NT2/D1 (cell line): ENCODE measurements around the gene RCVRN.

Experiments used
- DNase-seq: peaks from one replicate; pipeline ENCODE4 v3.0.0-alpha.2; 2011; ENCODE audit warnings: low read depth, low spot score
- H3K27me3 ChIP-seq: 2 replicates; pipeline ENCODE4 v1.6.0; 2011; ENCODE audit warnings: mild to moderate bottlenecking; ENCODE audit not compliant: insufficient read length, insufficient read depth
- H3K36me3 ChIP-seq: 2 replicates; pipeline ENCODE4 v1.6.1; 2011; ENCODE audit warnings: mild to moderate bottlenecking, low read length, mixed read lengths; ENCODE audit not compliant: insufficient read depth, insufficient read length
- H3K4me1 ChIP-seq: 2 replicates; pipeline ENCODE4 v1.5.1; 2011; ENCODE audit not compliant: insufficient read depth, insufficient read length
- H3K4me3 ChIP-seq: 2 replicates; pipeline ENCODE4 v1.5.1; 2011; ENCODE audit warnings: low read depth; ENCODE audit not compliant: insufficient read length
- H3K9ac ChIP-seq: 2 replicates; pipeline ENCODE4 v1.6.0; 2011; ENCODE audit warnings: low read depth; ENCODE audit not compliant: insufficient read length
- H3K9me3 ChIP-seq: 2 replicates; pipeline ENCODE4 v1.5.1; 2011; ENCODE audit warnings: mild to moderate bottlenecking, low read length; ENCODE audit not compliant: insufficient read depth
- SUZ12 ChIP-seq: IDR thresholded peaks from 2 replicates; pipeline ENCODE4 v1.6.1; 2011; ENCODE audit not compliant: insufficient read length, insufficient read depth; ENCODE audit errors: extremely low read depth
- YY1 ChIP-seq: IDR thresholded peaks from 2 replicates; pipeline ENCODE4 v1.6.1; 2011; ENCODE audit not compliant: insufficient read length, insufficient read depth
- ZNF274 ChIP-seq: IDR thresholded peaks from 2 replicates; pipeline ENCODE4 v1.6.1; 2011; ENCODE audit warnings: mild to moderate bottlenecking, low read depth, low read length

RCVRN gene

GRCh38 chr17:9878786-9879525 lies 26.1 kb downstream of the RCVRN start:
- H3K9me3 ChIP-seq, result peaks cover 22% of the 10 kb centered on the region
- no peaks in the 10 kb centered on the region for H3K36me3 ChIP-seq
- H3K9ac ChIP-seq, result no peak overlapping the region
- no peak for DNase-seq
- TF ChIP-seq YY1 (no peak), ZNF274 (no peak)
- H3K4me3 ChIP-seq, result no peak overlapping the region
- H3K27me3 ChIP-seq, result no peaks in the 10 kb centered on the region
- H3K4me1 ChIP-seq, result no peaks in the 10 kb centered on the region

DNA sequence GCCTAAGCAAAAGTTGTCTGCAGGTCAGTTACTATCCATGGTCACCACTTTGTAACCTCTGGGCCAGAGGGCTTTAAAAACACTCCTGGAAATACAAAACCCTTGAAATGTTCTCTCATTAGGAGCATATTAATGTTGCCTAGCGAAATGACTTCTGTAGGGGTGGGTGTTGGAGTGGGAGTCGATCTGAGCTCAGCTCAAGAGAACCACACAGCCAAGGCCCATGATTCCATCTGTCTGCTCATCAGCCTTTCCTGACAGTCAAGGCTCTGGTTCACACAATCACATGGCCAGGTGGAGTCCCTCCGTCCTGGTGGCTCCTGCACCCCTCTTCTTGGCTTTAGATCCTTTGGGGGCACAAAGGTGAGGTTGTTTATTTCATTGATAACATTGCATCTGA lies 26.7 kb downstream of the RCVRN start:
- H3K27me3 ChIP-seq, result no peaks in the 10 kb centered on the region
- no peak for TF ChIP-seq YY1
- no peak for TF ChIP-seq ZNF274
- TF ChIP-seq SUZ12, result no peak
- no peaks in the 10 kb centered on the region for H3K4me1 ChIP-seq
- peaks cover 16% of the 10 kb centered on the region for H3K9me3 ChIP-seq
- no peak for DNase-seq
- H3K36me3 ChIP-seq, result no peaks in the 10 kb centered on the region
- H3K4me3 ChIP-seq, result no peak overlapping the region
- no peak overlapping the region for H3K9ac ChIP-seq

DNA sequence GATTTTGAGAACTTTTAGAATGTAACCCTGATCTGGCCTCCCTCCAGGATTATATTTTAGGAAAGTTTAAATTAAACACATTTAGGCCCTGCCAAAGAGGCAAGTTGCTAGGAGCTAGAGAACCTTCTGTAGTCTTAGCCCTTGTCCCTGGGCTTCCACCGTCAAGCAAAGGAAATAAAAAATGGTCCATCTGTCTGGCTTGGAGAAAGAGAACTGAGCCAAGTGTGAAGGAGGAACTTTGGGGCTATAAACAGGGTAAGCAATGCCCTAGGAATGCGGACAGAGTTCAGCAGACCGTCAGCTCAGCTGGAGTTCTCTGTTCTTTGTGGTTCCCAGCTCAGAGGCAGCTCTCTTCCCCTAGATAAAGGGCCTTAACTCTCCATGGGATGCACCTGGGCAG lies 29.6 kb downstream of the RCVRN start:
- Histone ChIP-seq H3K36me3 (no peaks in the 10 kb centered on the region), H3K27me3 (no peaks in the 10 kb centered on the region), H3K9ac (no peak overlapping the region), H3K4me3 (no peak overlapping the region), H3K9me3 (no peaks in the 10 kb centered on the region), H3K4me1 (no peaks in the 10 kb centered on the region)
- no peak for TF ChIP-seq ZNF274
- no peak for TF ChIP-seq YY1
- TF ChIP-seq SUZ12, result no peak
- peak; percentile 27 for DNase-seq

DNA sequence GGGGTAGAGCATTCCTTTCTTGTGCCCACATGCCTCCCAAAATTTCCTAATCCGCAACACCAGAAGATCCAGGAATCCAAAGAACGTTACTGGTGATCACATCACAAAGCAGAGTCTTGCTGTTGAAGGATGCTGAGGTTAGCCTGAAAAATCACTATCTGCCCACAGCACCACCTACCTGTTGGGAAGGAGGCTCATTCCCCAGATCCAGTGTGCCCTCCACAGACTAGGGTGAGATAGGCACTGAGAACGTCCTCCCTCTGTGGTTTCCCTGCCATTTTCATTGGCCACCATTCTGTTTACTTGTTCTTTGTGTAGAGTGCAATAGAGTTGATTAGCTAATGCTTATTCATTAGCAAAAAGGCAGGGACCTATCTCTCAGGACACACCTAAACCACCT lies 30.3 kb downstream of the RCVRN start:
- Histone ChIP-seq H3K4me3 (no peak overlapping the region), H3K27me3 (no peaks in the 10 kb centered on the region), H3K4me1 (no peaks in the 10 kb centered on the region), H3K9me3 (no peaks in the 10 kb centered on the region), H3K9ac (no peak overlapping the region), H3K36me3 (no peaks in the 10 kb centered on the region)
- no peak for DNase-seq
- TF ChIP-seq ZNF274 (no peak), SUZ12 (no peak), YY1 (no peak)

DNA sequence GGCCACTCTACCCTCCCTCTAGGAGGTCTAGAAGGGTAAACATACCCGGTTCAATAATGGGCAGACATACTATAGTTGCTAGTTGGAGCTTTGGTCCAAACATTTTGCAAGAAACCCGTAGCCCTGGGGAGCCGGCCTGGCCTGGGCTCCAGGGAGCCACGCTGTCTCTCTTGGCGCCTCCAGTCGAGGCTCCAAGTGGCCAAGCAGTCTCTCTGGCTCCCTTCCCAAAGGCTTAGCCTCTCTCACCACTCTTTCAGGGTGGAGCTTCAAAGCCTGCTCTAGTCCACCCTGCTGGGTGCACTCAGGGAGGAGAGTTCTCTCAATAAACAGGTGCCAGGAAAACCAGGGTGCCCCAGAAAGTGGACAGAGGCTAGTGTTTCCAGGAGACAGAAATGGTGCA lies 32.2 kb downstream of the RCVRN start:
- no peak for DNase-seq
- Histone ChIP-seq H3K36me3 (no peaks in the 10 kb centered on the region), H3K9me3 (no peaks in the 10 kb centered on the region), H3K4me1 (no peaks in the 10 kb centered on the region), H3K9ac (no peak overlapping the region), H3K4me3 (no peak overlapping the region), H3K27me3 (no peaks in the 10 kb centered on the region)
- TF ChIP-seq ZNF274 (no peak), YY1 (no peak), SUZ12 (no peak)

GRCh38 chr17:9868552-9868951 lies 36.5 kb downstream of the RCVRN start:
- TF ChIP-seq YY1 (no peak), SUZ12 (no peak), ZNF274 (no peak)
- Histone ChIP-seq H3K4me1 (no peaks in the 10 kb centered on the region), H3K27me3 (no peaks in the 10 kb centered on the region), H3K36me3 (no peaks in the 10 kb centered on the region), H3K4me3 (no peak overlapping the region), H3K9ac (no peak overlapping the region), H3K9me3 (no peaks in the 10 kb centered on the region)
- DNase-seq, result no peak

DNA sequence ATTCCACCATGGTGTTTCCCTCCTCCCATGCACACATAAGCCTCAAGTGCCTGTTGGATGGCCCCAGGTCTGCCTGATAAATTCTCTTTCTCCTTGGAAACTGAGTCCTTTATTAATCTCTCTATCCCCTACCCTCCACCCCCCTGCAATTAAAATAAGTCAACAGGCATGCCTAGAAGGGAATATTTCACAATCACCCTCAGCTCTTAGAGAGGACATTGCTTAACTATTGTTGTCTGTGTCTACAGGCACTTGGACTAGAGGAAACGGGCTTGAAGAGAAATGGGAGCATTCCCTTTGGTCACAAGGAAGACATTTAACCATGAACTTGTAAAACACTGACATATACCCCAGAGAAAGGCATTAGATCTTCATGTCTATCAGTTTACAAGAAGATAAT lies 39.5 kb downstream of the RCVRN start:
- TF ChIP-seq YY1 (no peak), SUZ12 (no peak), ZNF274 (no peak)
- DNase-seq, result no peak
- Histone ChIP-seq H3K9me3 (0 out of 2 replicates have a peak, but pooled peaks cover 5% of the 10 kb centered on the region), H3K36me3 (no peaks in the 10 kb centered on the region), H3K9ac (no peak overlapping the region), H3K27me3 (no peaks in the 10 kb centered on the region), H3K4me1 (no peaks in the 10 kb centered on the region), H3K4me3 (no peak overlapping the region)

DNA sequence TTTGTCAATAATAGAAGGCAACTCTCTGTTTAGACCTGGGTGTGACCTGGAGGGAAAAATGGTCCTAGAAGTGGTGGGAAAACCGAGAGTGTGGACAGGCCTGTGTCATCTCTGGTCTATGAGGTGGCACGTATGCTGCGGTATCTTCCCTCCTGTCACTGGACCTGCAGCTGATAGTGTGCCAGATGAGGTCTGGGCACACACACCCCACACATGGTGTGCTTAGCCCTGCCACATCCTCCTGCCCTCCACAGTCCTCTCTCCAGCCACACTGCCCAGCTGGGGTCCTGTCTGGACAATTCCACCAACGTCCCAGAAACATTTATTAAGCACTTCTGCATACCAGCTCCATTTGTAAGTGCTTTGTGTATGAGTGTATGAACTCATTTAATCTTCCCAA lies 42.1 kb downstream of the RCVRN start:
- H3K36me3 ChIP-seq, result no peaks in the 10 kb centered on the region
- DNase-seq, result no peak

More for the DNA sequence above, 42.1 kb downstream of the RCVRN start:
- peaks cover 5% of the 10 kb centered on the region; the same call in 1 of the 2 replicates for H3K9me3 ChIP-seq
- TF ChIP-seq YY1 (no peak), ZNF274 (no peak), SUZ12 (no peak)
- H3K4me3 ChIP-seq, result no peak overlapping the region
- H3K9ac ChIP-seq, result no peak overlapping the region
- H3K4me1 ChIP-seq, result no peaks in the 10 kb centered on the region
- H3K27me3 ChIP-seq, result no peaks in the 10 kb centered on the region
